ENCODE results near the gene ANKRD39. TPM values are rescaled to one million over a fixed set of nuclear protein-coding genes. Genes with fewer than 3 reads are reported as not detected.
A peak's percentile ranks its signal among the peaks of the same experiment; 100 is the strongest.
"Not testable (repeated sequence)": the region's sequence is repeated elsewhere in the genome, so short reads cannot be mapped to it uniquely, and the experiment has no call there.

The ANKRD39 gene
- total RNA-seq, 2 experiments from 2014 or later = 22.6 TPM

- TF ChIP-seq CTCF (IDR thresholded peaks at IDR 0.05) = no peak
- no peak for ATAC-seq
- ChIA-PET POLR2A (no interaction called here), CTCF (interaction anchor here (1.4 kb wide), 1 partner anchor 49 kb away, joined by 4 read pairs; the partner anchor contains the start of gene ANKRD39)
- Mint-ChIP-seq H3K36me3 (ENCODE audit: low read depth) (no peaks in the 10 kb centered on the region), H3K9me3 (no peaks in the 10 kb centered on the region), H3K4me3 (no peak overlapping the region), H3K4me1 (ENCODE audit: low read depth) (peaks cover 14% of the 10 kb centered on the region), H3K27ac (peak overlapping the region; percentile 16), H3K27me3 (no peaks in the 10 kb centered on the region)
- intact Hi-C loops (cut with micrococcal nuclease) = no loop called here
- DNase-seq = no peak
Measured at GRCh38 chr2:96808176-96808837, 49.5 kb downstream of the ANKRD39 start.

GRCh38 chr2:96807127-96807471, 50.7 kb downstream of the ANKRD39 start:
- peak overlapping the region; percentile 71 for H3K27ac Mint-ChIP-seq
- CTCF ChIA-PET = interaction anchor here (1.0 to 1.4 kb wide), 3 partner anchors 9 to 50 kb away, joined by 3 to 4 read pairs (median 4); partner anchors contain the start of genes ANKRD39 and CNNM3

GRCh38 chr2:96806468-96807126, 51.2 kb downstream of the ANKRD39 start:
- no peak for DNase-seq
- intact Hi-C loops (cut with micrococcal nuclease) = no loop called here
- peak overlapping the region; percentile 71 for H3K27ac Mint-ChIP-seq
- H3K9me3 Mint-ChIP-seq = no peaks in the 10 kb centered on the region
- ATAC-seq = peak; percentile 51
- no peak for TF ChIP-seq CTCF (IDR thresholded peaks at IDR 0.05)
- ChIA-PET CTCF (interaction anchor here (1.0 to 1.4 kb wide), 3 partner anchors 10 to 51 kb away, joined by 3 to 4 read pairs (median 4); partner anchors contain the start of genes ANKRD39 and CNNM3), POLR2A (interaction anchor here (1.6 kb wide), 1 partner anchor 190 kb away, joined by 4 read pairs; no protein-coding TSS in a partner anchor)
- no peaks in the 10 kb centered on the region for H3K27me3 Mint-ChIP-seq
- H3K4me1 Mint-ChIP-seq (ENCODE audit: low read depth) = peaks cover 14% of the 10 kb centered on the region
- no peaks in the 10 kb centered on the region for H3K36me3 Mint-ChIP-seq (ENCODE audit: low read depth)
- peak overlapping the region; percentile 14 for H3K4me3 Mint-ChIP-seq

More at GRCh38 chr2:96807127-96807471, 50.7 kb downstream of the ANKRD39 start:
- no peaks in the 10 kb centered on the region for H3K27me3 Mint-ChIP-seq
- H3K9me3 Mint-ChIP-seq = no peaks in the 10 kb centered on the region
- no peak for DNase-seq
- H3K36me3 Mint-ChIP-seq (ENCODE audit: low read depth) = no peaks in the 10 kb centered on the region
- no peak for ATAC-seq
- H3K4me3 Mint-ChIP-seq = peak overlapping the region; percentile 14
- POLR2A ChIA-PET = interaction anchor here (1.6 kb wide), 1 partner anchor 191 kb away, joined by 4 read pairs; no protein-coding TSS in a partner anchor
- peaks cover 14% of the 10 kb centered on the region for H3K4me1 Mint-ChIP-seq (ENCODE audit: low read depth)
- intact Hi-C loops (cut with micrococcal nuclease) = no loop called here
- no peak for TF ChIP-seq CTCF (IDR thresholded peaks at IDR 0.05)

GRCh38 chr2:96805946-96806345, 51.9 kb downstream of the ANKRD39 start:
- H3K9me3 Mint-ChIP-seq; H3K4me3 Mint-ChIP-seq; ATAC-seq; H3K27me3 Mint-ChIP-seq; DNase-seq; intact Hi-C loops (cut with micrococcal nuclease); CTCF ChIA-PET; H3K27ac Mint-ChIP-seq; H3K36me3 Mint-ChIP-seq (ENCODE audit: low read depth): not testable (repeated sequence)
- POLR2A ChIA-PET = interaction anchor here (1.6 kb wide), 1 partner anchor 190 kb away, joined by 4 read pairs; no protein-coding TSS in a partner anchor
- H3K4me1 Mint-ChIP-seq (ENCODE audit: low read depth) = peaks cover 14% of the 10 kb centered on the region

- DNase-seq = no peak
- ChIA-PET POLR2A (no interaction called here), CTCF (interaction anchor here (0.5 to 1.6 kb wide), 3 partner anchors 20 to 41 kb away, joined by 3 to 5 read pairs (median 3); no protein-coding TSS in a partner anchor)
- H3K27me3 Mint-ChIP-seq = no peaks in the 10 kb centered on the region
- H3K4me3 Mint-ChIP-seq = no peak overlapping the region
- H3K27ac Mint-ChIP-seq = no peak overlapping the region
- TF ChIP-seq CTCF (IDR thresholded peaks at IDR 0.05) = no peak
- no peaks in the 10 kb centered on the region for H3K9me3 Mint-ChIP-seq
- ATAC-seq = no peak
- H3K4me1 Mint-ChIP-seq (ENCODE audit: low read depth) = peaks cover 14% of the 10 kb centered on the region
- intact Hi-C loops (cut with micrococcal nuclease) = no loop called here
- H3K36me3 Mint-ChIP-seq (ENCODE audit: low read depth) = no peaks in the 10 kb centered on the region
Measured at GRCh38 chr2:96804986-96805385, 52.8 kb downstream of the ANKRD39 start.
